Effector memory CD4-positive, alpha-beta T cell (primary cell): Measurements from ENCODE around the gene DHX58.

Experiments used
- DNase-seq, 3 donors: peaks; one replicate each; pipeline ENCODE4 v3.0.0-alpha.2; 2020
- H3K27ac ChIP-seq: 2 replicates; pipeline ENCODE4 v1.7.0; 2013; ENCODE audit warnings: mild to moderate bottlenecking, low read length, moderate library complexity; ENCODE audit not compliant: insufficient read depth, poor library complexity, severe bottlenecking
- H3K27me3 ChIP-seq: replicated peaks from 2 replicates; pipeline ENCODE4 v1.7.0; 2013; ENCODE audit warnings: mild to moderate bottlenecking, low read length; ENCODE audit not compliant: insufficient read depth, control insufficient read depth, poor library complexity, severe bottlenecking
- H3K36me3 ChIP-seq: 2 replicates; pipeline ENCODE4 v1.7.0; 2013; ENCODE audit warnings: mild to moderate bottlenecking, low read length, moderate library complexity; ENCODE audit not compliant: control insufficient read depth, insufficient read depth
- H3K4me1 ChIP-seq: 2 replicates; pipeline ENCODE4 v1.7.0; 2013; ENCODE audit warnings: low read length, mild to moderate bottlenecking; ENCODE audit not compliant: control insufficient read depth, insufficient read depth, poor library complexity, severe bottlenecking
- H3K4me3 ChIP-seq: 2 replicates; pipeline ENCODE4 v1.7.0; 2013; ENCODE audit warnings: low read length, low read depth, mild to moderate bottlenecking; ENCODE audit not compliant: insufficient read depth, poor library complexity, severe bottlenecking
- H3K9me3 ChIP-seq: 2 replicates; pipeline ENCODE4 v1.7.0; 2013; ENCODE audit warnings: mild to moderate bottlenecking, low read length, moderate library complexity; ENCODE audit not compliant: control insufficient read depth

DHX58 gene

DNA sequence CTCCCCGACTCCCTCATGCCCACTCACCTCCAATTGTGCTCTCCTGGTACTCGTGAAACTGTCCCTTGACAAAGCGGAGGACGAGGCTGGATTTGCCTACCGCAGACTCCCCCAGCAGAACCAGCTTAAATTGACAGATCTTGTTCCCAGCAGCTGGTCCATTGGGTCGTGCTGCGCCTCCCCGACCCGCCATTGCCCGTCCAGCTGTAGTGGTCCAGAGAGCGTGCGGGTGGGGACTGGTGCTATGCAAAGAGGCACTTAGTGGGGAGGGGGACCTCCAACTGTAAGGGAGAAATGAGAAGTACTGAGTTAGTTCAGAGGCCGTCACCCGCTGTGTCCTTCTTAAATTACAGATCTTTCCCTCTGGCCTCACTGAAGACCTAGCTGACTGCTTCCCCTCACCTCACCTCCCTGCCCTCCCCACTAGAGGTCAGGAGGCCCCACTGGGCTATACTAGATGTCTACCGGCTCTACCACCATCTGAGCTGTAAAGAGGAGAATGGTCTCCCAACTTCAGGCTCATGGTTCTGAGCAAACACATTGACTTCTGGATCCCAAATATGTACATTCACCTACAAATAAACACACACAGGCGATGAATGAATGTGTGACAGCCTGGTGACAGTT is 17.9 kb upstream of the DHX58 start:
- Histone ChIP-seq H3K36me3 (peaks cover 60% of the 10 kb centered on the region), H3K27me3 (no peaks in the 10 kb centered on the region), H3K4me1 (peaks cover 9% of the 10 kb centered on the region), H3K9me3 (no peaks in the 10 kb centered on the region), H3K4me3 (no peak overlapping the region), H3K27ac (peak overlapping the region; percentile 9)
- DNase-seq: no peak

DNA sequence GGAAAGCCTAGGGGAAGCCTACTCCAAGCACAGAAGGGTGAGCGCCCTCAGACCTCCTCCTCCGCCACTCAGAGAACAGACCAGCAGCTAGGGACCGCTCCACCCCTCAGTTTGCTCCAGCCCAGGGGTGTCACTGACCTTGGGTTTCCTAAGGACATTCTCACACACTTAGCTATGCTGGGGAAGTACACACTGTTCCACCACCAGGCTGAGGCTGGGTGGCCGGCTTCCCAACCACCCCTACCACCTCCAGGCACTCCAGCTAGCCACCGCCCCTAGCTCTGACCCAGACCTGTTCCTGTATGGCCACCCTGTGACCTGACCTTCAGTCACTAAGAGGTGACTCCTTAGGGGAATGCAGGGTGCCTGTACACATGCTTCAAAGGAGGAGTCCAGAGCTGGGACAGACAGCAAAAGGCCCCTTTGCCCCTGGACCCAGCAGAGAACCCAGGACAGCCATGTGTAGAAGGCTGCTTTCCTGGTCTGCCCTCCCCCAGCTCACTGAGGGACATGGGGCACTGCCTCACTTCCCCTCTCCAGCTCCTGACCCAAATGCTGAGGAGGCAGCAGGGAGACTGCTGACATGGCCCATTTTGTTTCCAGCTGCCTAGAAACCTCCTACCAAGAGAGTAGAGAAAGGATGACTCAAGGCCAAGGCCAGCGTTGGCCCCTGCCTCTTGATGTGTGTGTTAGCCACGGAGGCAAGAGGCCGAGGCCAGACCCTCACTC is 16.8 kb upstream of the DHX58 start:
- DNase-seq: no peak
- H3K27ac ChIP-seq: no peak overlapping the region
- peaks cover 64% of the 10 kb centered on the region for H3K36me3 ChIP-seq

DNA sequence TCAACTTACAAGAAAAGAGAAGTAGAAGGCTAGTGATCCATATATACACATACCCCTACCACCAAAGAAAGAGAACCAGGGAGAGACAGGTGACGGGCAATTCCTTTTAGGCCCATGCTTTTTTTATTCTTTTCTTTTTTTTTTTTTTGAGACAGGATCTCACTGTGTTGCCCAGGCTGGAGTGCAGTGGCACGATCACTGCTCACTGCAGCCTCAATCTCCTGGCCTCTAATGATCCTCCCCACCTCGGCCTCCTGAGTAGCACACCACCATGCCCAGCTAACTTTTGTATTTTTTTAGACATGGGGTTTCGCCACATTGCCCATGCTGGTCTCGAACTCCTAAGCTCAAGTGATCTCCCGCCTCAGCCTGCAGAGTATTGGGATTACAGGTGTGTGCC is 14.9 kb upstream of the DHX58 start:
- H3K4me3 ChIP-seq: no peak overlapping the region
- H3K4me1 ChIP-seq: no peaks in the 10 kb centered on the region
- no peaks in the 10 kb centered on the region for H3K9me3 ChIP-seq
- H3K27ac ChIP-seq: no peak overlapping the region
- H3K27me3 ChIP-seq: no peaks in the 10 kb centered on the region
- H3K36me3 ChIP-seq: peaks cover 64% of the 10 kb centered on the region
- DNase-seq: no peak

More for the DNA sequence above, 16.8 kb upstream of the DHX58 start:
- H3K9me3 ChIP-seq: no peaks in the 10 kb centered on the region
- H3K4me3 ChIP-seq: no peak overlapping the region
- no peaks in the 10 kb centered on the region for H3K27me3 ChIP-seq
- peaks cover 9% of the 10 kb centered on the region for H3K4me1 ChIP-seq

DNA sequence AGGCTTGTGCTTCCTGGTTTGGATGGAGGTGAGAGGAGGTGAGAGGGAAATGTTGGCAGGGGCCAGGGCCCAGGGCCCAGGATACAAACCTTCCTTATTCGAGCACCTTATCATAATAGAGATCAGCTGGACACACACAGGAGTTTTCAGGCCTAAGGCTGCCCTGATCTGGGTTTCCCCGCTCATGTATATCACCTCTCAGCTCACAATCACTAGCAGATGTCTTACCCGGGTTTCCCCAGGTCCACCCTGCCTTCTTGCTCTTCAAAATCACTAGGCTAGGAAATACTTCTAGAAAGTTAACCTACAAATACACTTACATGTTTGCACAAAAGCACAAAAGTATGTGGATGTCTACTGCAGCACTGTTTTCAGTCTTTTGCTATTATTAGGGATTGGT is 14.3 kb upstream of the DHX58 start:
- Histone ChIP-seq H3K27ac (no peak overlapping the region), H3K9me3 (no peaks in the 10 kb centered on the region), H3K4me1 (no peaks in the 10 kb centered on the region), H3K27me3 (no peaks in the 10 kb centered on the region), H3K36me3 (peaks cover 64% of the 10 kb centered on the region), H3K4me3 (no peak overlapping the region)
- DNase-seq: no peak

DNA sequence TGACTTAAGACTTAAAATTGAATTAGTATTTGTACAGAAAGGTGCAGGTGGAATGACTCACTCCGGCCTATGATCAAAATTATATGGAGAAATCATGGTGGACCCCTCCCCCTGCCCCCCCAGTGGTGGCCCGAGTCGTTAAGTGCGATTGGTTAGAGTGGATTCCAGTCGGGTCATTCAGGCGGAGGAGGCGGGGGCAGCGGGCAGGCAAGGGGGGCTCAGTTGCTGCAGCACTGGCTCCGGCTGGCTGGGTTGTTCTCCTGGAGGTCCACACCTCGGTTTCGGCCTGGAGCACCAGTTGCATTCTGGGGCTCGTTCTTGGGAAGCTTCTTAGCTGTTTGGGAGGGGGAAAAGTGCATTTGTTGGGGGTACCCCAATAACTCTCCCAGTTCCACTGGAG is 13.1 kb upstream of the DHX58 start:
- Histone ChIP-seq H3K27ac (no peak overlapping the region), H3K9me3 (no peaks in the 10 kb centered on the region), H3K36me3 (peaks cover 59% of the 10 kb centered on the region), H3K4me1 (peaks cover 5% of the 10 kb centered on the region), H3K4me3 (no peak overlapping the region), H3K27me3 (no peaks in the 10 kb centered on the region)
- DNase-seq: no peak

DNA sequence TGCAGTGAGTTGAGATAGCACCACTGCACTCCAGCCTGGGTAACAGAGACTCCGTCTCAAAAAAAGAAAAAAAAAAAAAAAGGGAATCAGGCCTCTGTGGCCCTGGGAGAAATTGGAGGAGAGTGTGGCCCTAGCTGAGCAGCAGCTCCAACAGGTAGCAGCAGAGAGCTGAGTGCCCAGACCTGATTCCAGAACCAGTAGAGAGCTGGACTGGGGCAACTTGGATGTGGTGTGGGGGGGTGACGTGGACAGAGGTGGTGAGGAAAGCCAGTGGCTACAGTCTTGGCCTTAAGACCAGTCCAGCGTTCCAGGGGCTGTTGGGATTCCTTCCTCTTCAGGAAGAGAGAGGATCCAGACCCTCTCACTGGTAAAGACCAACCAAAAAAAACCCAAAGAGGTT is 11.7 kb upstream of the DHX58 start:
- Histone ChIP-seq H3K4me1 (peaks cover 8% of the 10 kb centered on the region), H3K4me3 (no peak overlapping the region), H3K36me3 (peaks cover 46% of the 10 kb centered on the region), H3K27ac (no peak overlapping the region), H3K9me3 (no peaks in the 10 kb centered on the region), H3K27me3 (no peaks in the 10 kb centered on the region)
- no peak for DNase-seq

DNA sequence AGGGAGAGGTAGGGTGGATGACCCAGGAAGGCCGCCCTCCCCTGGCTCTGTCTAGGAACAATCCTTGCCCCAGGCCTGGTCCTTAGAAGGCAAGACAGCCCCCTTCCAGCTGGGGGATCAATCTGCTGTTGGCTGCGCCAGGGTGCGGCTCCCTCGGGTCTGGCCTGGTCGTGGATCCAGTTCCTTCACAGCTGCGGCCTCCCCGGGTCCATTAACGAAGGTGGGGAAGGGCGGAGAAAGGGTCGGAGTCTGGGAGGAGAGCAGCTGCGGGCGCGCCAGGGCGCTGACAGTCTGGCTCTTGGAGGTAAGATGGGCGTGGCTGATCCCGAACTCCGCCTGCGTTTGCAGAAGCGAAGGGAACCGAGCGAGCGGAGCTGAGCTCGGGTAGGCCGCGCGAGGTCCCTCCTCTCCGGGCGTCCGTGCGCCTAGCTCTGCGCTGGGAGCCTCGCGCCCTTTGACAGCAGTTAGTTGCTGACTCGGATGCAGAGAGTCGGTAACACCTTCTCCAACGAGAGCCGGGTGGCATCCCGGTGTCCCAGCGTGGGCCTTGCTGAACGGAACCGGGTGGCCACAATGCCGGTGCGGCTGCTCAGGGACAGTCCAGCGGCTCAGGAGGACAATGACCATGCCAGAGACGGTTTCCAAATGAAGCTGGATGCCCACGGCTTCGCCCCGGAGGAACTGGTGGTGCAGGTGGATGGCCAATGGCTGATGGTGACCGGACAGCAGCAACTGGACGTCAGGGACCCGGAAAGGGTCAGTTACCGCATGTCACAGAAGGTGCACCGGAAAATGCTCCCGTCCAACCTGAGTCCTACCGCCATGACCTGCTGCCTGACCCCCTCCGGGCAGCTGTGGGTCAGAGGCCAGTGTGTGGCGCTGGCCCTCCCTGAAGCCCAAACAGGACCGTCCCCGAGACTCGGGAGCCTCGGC is 10.1 kb upstream of the DHX58 start, which contains the start of gene HSPB9:
TSS of gene HSPB9 (plus strand) at position 434 of the 933 bp plus-strand sequence. CDS start at position 481, 47 bp downstream.
- Histone ChIP-seq H3K4me1 (peaks cover 8% of the 10 kb centered on the region), H3K27ac (no peak within 1 kb of the TSS), H3K36me3 (peaks cover 37% of the 10 kb centered on the region), H3K4me3 (peak within 1 kb of the TSS; percentile 69), H3K27me3 (no peaks in the 10 kb centered on the region), H3K9me3 (no peaks in the 10 kb centered on the region)
- DNase-seq: no peak

DNA sequence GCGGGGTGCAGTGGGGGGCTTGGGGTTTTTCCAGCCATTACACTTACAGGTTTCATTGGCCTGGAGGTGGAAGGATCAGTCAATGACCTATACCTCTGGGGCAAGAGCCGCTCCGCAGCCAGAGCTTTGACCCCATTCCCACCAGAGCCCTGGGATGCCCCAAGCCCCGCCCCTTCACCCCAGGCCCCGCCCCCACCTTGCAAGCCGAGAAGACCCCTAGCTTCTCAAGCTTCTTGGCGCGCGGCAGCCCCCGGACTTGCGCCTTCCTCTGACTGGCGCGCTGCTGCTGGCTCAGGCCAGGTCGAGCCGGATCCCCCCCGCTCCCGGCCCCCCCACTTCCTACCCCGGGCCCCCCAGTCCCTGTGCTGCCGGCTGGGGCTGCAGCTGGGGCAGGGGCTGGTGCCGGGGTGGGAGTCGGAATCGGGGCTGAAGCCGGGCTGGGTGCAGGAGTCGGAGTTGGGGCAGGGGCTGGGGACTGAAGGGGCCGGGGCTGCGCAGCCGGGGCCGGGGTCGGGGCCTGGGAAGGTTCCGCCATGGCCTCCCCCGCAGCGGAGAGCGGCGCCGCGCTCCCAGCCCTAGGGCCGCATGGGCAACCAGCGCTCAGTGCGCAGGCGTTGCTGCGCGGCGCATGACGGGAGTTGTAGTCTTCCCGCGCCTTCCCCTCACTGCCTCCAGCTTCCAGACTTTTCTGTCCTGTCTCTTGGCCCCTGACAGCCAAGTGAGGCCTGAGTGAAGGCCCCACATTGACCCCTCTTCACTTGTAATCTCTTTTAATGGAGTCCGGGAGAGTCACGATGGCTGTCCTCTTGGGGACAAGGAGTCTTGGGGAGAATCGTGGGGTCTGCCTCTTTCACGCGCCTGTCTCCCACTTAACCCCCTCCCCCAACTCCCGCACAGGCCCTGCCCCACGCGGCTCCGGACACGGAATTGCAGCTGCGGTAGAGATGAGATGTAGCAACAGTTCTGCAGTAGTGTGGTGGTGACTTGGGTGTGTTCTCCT is 8.6 kb upstream of the DHX58 start, which contains the start of gene KAT2A:
TSS of gene KAT2A (minus strand) at position 598 of the 1,000 bp plus-strand sequence. CDS start at position 535, 63 bp downstream.
- Histone ChIP-seq H3K9me3 (no peaks in the 10 kb centered on the region), H3K36me3 (peaks cover 28% of the 10 kb centered on the region), H3K27me3 (no peaks in the 10 kb centered on the region), H3K4me1 (peaks cover 8% of the 10 kb centered on the region), H3K27ac (peak within 1 kb of the TSS; percentile 30), H3K4me3 (peak within 1 kb of the TSS; percentile 69)
- peak; percentile 42 to 65 (median 54) for DNase-seq

DNA sequence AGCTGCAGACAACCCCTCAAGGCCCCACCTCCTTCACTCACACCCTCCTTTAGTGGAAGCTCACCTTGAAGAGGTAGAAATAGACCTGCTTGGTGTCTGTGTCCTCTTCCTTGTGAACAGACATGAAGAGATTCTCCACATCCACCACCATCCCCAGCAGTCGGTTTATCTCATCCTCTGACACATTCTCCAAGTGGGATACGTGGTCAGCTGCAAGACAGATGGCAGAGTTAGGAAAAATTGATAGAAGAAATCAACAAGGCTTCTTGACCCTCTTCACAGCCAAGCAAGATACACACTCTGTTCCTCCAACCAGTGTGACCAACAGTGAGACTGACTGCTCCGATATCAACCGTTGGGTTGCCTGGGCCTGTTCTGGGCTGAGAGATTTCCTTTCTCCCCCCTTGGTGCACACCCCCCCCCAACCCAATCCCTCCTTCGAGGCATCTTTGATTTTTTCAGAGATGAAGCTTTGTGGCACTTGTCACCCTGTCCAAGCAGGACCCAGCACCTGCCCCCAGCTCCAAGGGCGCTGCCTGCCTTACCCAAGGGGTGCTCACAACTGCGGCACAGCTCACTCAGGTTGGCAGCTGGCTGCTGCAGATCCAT is 7.8 kb upstream of the DHX58 start:
- H3K9me3 ChIP-seq: no peaks in the 10 kb centered on the region
- H3K4me1 ChIP-seq: peaks cover 8% of the 10 kb centered on the region
- no peaks in the 10 kb centered on the region for H3K27me3 ChIP-seq
- DNase-seq: no peak
- H3K4me3 ChIP-seq: peak overlapping the region; percentile 69
- H3K36me3 ChIP-seq: peaks cover 20% of the 10 kb centered on the region
- H3K27ac ChIP-seq: no peak overlapping the region
